ENCODE measurements around the gene WDR38.
"Not testable (repeated sequence)": the region's sequence is repeated elsewhere in the genome, so short reads cannot be mapped to it uniquely, and the experiment has no call there.

The WDR38 gene

GRCh38 chr9:124831642-124832364 lies 21.5 kb upstream of the WDR38 start:
- DNase-seq (ENCODE audit: low read depth in 1 of 2, low spot score in 1 of 2), result no peak

- DNase-seq (ENCODE audit: low read depth in 1 of 2, low spot score in 1 of 2), result no peak
Measured at GRCh38 chr9:124834591-124834990, 18.7 kb upstream of the WDR38 start.

GRCh38 chr9:124835026-124835557 lies 18.2 kb upstream of the WDR38 start:
- DNase-seq (ENCODE audit: low read depth in 1 of 2, low spot score in 1 of 2), result no peak

- DNase-seq (ENCODE audit: low read depth in 1 of 2, low spot score in 1 of 2), result not testable (repeated sequence)
Measured at GRCh38 chr9:124838132-124838531, 15.1 kb upstream of the WDR38 start.

GRCh38 chr9:124838567-124839275 lies 14.5 kb upstream of the WDR38 start:
- not testable (repeated sequence) for DNase-seq (ENCODE audit: low read depth in 1 of 2, low spot score in 1 of 2)

GRCh38 chr9:124839612-124840299 lies 13.5 kb upstream of the WDR38 start:
- no peak for DNase-seq (ENCODE audit: low read depth in 1 of 2, low spot score in 1 of 2)

- DNase-seq (ENCODE audit: low read depth in 1 of 2, low spot score in 1 of 2), result no peak
Measured at GRCh38 chr9:124840300-124840833, 12.9 kb upstream of the WDR38 start.

GRCh38 chr9:124841075-124841821 lies 12.0 kb upstream of the WDR38 start:
- DNase-seq (ENCODE audit: low read depth in 1 of 2, low spot score in 1 of 2), result no peak

GRCh38 chr9:124843456-124844034 lies 9.7 kb upstream of the WDR38 start:
- no peak for DNase-seq (ENCODE audit: low read depth in 1 of 2, low spot score in 1 of 2)

GRCh38 chr9:124844291-124844690 lies 9.0 kb upstream of the WDR38 start:
- DNase-seq (ENCODE audit: low read depth in 1 of 2, low spot score in 1 of 2), result no peak

- not testable (repeated sequence) for DNase-seq (ENCODE audit: low read depth in 1 of 2, low spot score in 1 of 2)
Measured at GRCh38 chr9:124846467-124846866, 6.8 kb upstream of the WDR38 start.

- no peak for DNase-seq (ENCODE audit: low read depth in 1 of 2, low spot score in 1 of 2)
Measured at GRCh38 chr9:124846969-124847368, 6.3 kb upstream of the WDR38 start.

GRCh38 chr9:124849801-124850200 lies 3.5 kb upstream of the WDR38 start:
- DNase-seq (ENCODE audit: low read depth in 1 of 2, low spot score in 1 of 2), result no peak

GRCh38 chr9:124852121-124852828 lies 985 bp upstream of the WDR38 start:
- DNase-seq (ENCODE audit: low read depth in 1 of 2, low spot score in 1 of 2), result no peak

- DNase-seq (ENCODE audit: low read depth in 1 of 2, low spot score in 1 of 2), result no peak
Measured at GRCh38 chr9:124853605-124854143, 414 bp downstream of the WDR38 start.

- DNase-seq (ENCODE audit: low read depth in 1 of 2, low spot score in 1 of 2), result no peak
Measured at GRCh38 chr9:124854161-124854560, 901 bp downstream of the WDR38 start.

GRCh38 chr9:124854822-124855221 lies 1.6 kb downstream of the WDR38 start:
- no peak for DNase-seq (ENCODE audit: low read depth in 1 of 2, low spot score in 1 of 2)

- DNase-seq (ENCODE audit: low read depth in 1 of 2, low spot score in 1 of 2), result no peak
Measured at GRCh38 chr9:124855566-124855943, 2.3 kb downstream of the WDR38 start.

- no peak for DNase-seq (ENCODE audit: low read depth in 1 of 2, low spot score in 1 of 2)
Measured at GRCh38 chr9:124855944-124856765, 2.9 kb downstream of the WDR38 start.

Measured in activated CD4-positive, alpha-beta T cell treated with anti-CD3 and anti-CD28 coated beads, Interleukin-2, amount 50 U/mL, for 24 hours (primary cell).